Upper lobe of right lung (tissue), 1 donor: Measurements from ENCODE around the gene GPC2. TPM values are rescaled to one million over a fixed set of nuclear protein-coding genes. Genes with fewer than 3 reads are reported as not detected.

Experiments used
- ATAC-seq: fragments of 200-7000 bp; cut with Tn5 transposase; one replicate; pipeline ENCODE4 v1.9.1; 2020; ENCODE audit warnings: mild to moderate bottlenecking, moderate library complexity
- DNase-seq: peaks from one replicate; pipeline ENCODE4 v3.0.0-alpha.2; 2020
- H3K27ac ChIP-seq: fragments of 200-600 bp; one replicate; pipeline ENCODE4 v1.8.0; 2022
- H3K27me3 ChIP-seq: fragments of 200-600 bp; one replicate; pipeline ENCODE4 v1.8.0; 2022; ENCODE audit warnings: mild to moderate bottlenecking
- H3K36me3 ChIP-seq: fragments of 200-600 bp; one replicate; pipeline ENCODE4 v1.8.0; 2022
- H3K4me1 ChIP-seq: fragments of 200-600 bp; one replicate; pipeline ENCODE4 v1.8.0; 2022
- H3K4me3 ChIP-seq: fragments of 200-600 bp; one replicate; pipeline ENCODE4 v1.8.0; 2022; ENCODE audit warnings: mild to moderate bottlenecking
- H3K9me3 ChIP-seq: fragments of 200-600 bp; one replicate; pipeline ENCODE4 v1.8.0; 2022
- intact Hi-C: fragments of 100-400 bp; cut with DNase I; formaldehyde crosslinking; loops from one replicate; pipeline ENCODE4 v1.11.0; 2022
- total RNA-seq: library from RNA; stranded (reverse); fragmentation: NEBNext Ultra II Directional; extraction: Animal tissue kit (Norgen Biotek cat#: 25700); gene quantifications from one replicate; pipeline ENCODE4 v1.2.1, GENCODE V29; 2021
- TF ChIP-seq, protein P1 (sequence below): fragments of 200-600 bp; IDR thresholded peaks from one replicate; pipeline ENCODE4 v1.8.0; 2022; ENCODE audit warnings: antibody characterized with exemption
- donor health status: DM: no; HTN: yes; CAD: no; lungs with severe emphysema.

The GPC2 gene
- total RNA-seq, 1 donor from 2014 or later = 0.49 TPM

GRCh38 chr7:100166317-100166940 is 10.8 kb downstream of the GPC2 start:
- H3K27ac ChIP-seq = no peak overlapping the region
- peak; percentile 53 for DNase-seq
- TF ChIP-seq, protein P1, sequence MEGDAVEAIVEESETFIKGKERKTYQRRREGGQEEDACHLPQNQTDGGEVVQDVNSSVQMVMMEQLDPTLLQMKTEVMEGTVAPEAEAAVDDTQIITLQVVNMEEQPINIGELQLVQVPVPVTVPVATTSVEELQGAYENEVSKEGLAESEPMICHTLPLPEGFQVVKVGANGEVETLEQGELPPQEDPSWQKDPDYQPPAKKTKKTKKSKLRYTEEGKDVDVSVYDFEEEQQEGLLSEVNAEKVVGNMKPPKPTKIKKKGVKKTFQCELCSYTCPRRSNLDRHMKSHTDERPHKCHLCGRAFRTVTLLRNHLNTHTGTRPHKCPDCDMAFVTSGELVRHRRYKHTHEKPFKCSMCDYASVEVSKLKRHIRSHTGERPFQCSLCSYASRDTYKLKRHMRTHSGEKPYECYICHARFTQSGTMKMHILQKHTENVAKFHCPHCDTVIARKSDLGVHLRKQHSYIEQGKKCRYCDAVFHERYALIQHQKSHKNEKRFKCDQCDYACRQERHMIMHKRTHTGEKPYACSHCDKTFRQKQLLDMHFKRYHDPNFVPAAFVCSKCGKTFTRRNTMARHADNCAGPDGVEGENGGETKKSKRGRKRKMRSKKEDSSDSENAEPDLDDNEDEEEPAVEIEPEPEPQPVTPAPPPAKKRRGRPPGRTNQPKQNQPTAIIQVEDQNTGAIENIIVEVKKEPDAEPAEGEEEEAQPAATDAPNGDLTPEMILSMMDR = no peak
- H3K9me3 ChIP-seq = no peaks in the 10 kb centered on the region
- no peak for ATAC-seq
- intact Hi-C loops = no loop called here
- peaks cover under 1% of the 10 kb centered on the region for H3K27me3 ChIP-seq
- no peak overlapping the region for H3K4me3 ChIP-seq
- H3K4me1 ChIP-seq = peaks cover 7% of the 10 kb centered on the region
- H3K36me3 ChIP-seq = no peaks in the 10 kb centered on the region

DNA sequence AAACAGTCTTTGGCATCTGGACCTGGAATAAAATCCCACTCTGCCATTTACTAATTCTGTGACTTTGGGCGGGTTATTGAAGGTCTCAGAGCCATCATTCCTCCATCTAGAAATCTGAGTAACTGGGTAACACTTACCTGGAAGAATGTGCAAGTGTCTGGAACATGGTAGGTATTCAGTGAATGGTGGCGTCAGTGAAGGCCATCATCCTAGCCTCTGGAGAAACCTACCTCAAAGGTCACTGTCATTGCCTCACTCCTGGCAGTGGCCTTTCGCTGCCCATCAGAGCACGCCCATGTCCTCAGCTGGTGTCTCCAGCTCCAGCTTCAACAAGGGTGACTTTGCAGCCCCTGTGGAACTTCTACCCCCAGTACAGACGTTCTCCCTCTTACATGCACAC is 13.3 kb downstream of the GPC2 start:
- intact Hi-C loops = no loop called here
- DNase-seq (no peak), ATAC-seq (no peak)
- H3K4me1 ChIP-seq = peaks cover 6% of the 10 kb centered on the region
- H3K36me3 ChIP-seq = no peaks in the 10 kb centered on the region
- H3K9me3 ChIP-seq = no peaks in the 10 kb centered on the region
- H3K4me3 ChIP-seq = no peak overlapping the region
- no peak overlapping the region for H3K27ac ChIP-seq
- TF ChIP-seq, protein P1 = no peak
- H3K27me3 ChIP-seq = no peaks in the 10 kb centered on the region

DNA sequence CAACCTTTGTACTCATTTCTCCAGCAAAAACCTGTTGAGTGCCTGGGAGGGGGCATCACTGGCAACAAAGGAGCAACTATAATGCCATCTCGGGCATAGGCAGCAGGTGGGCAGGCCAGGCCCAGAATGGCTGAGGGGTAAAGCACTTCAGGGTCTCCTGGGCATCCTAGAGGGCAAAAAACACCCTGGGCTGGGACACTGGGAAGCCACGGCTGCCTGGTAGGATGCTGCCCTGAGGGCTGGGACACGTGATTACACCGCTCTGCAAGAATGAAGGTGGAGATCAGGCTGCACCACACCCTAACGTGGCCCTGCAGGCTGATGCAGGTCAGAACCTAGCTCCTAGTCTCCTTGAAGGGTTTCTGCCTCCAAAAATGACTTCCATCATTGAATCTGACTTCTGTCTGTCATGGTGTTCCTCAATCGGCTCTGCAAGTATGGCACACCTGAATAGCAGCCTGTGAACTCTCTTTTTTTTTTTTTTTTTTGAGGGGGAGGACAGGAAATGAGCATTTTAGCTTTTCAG is 14.1 kb downstream of the GPC2 start:
- TF ChIP-seq, protein P1 = no peak
- intact Hi-C loops = no loop called here
- no peak overlapping the region for H3K4me3 ChIP-seq
- no peaks in the 10 kb centered on the region for H3K36me3 ChIP-seq
- peaks cover 4% of the 10 kb centered on the region for H3K4me1 ChIP-seq
- H3K27me3 ChIP-seq = no peaks in the 10 kb centered on the region
- no peak overlapping the region for H3K27ac ChIP-seq
- ATAC-seq (no peak), DNase-seq (no peak)
- H3K9me3 ChIP-seq = no peaks in the 10 kb centered on the region

DNA sequence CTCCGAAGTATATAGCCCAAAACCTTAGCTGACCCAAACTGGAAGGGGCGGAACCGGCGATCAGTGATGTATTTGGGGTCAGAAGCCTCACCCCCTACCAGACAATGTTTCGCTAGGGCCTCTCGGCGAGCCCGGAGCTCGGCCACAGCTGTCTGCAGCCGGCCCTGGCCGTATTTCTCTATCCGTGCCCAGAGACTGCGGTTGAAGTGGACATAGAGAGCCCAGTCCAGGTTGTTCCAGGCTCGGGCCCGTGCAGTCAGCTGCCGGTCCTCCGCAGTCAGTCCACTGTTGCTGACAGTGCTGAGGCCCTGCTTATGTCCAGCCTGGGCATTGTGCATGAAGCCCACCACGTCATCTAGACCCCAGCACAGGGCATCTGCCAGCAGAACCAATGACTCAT is 17.1 kb downstream of the GPC2 start:
- peaks cover 18% of the 10 kb centered on the region for H3K36me3 ChIP-seq
- DNase-seq (no peak), ATAC-seq (no peak)
- no peaks in the 10 kb centered on the region for H3K9me3 ChIP-seq
- H3K4me3 ChIP-seq = no peak overlapping the region
- peaks cover 12% of the 10 kb centered on the region for H3K4me1 ChIP-seq
- H3K27ac ChIP-seq = no peak overlapping the region
- intact Hi-C loops = no loop called here
- TF ChIP-seq, protein P1 = no peak
- no peaks in the 10 kb centered on the region for H3K27me3 ChIP-seq

DNA sequence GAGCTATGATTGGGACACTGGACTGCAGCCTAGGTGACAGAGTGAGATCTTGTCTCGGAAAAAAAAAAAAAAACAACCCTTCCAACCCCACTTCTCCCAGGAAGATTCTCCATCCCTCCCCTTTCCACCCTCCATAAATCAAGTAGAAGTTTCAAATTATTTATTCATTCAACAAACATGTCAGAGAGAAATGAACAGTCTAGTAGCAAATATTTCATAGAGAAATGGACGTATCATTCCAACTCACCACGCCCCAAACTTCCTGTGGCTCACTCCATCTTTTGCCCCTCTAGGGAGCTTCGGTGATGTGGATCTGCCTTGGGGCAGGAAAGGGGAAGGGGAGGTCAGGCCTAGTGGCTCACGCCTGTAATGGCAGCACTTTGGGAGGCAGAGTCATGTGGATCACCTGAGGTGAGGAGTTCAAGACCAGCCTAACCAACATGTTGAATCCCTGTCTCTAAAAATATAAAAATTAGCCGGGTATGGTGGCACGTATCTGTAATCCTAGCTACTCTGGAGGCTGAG is 18.0 kb downstream of the GPC2 start:
- no peaks in the 10 kb centered on the region for H3K9me3 ChIP-seq
- ATAC-seq = no peak
- no peak for DNase-seq
- H3K4me1 ChIP-seq = peaks cover 12% of the 10 kb centered on the region
- TF ChIP-seq, protein P1 = no peak
- peak overlapping the region; percentile 85 for H3K27ac ChIP-seq
- peak overlapping the region; percentile 98 for H3K4me3 ChIP-seq
- intact Hi-C loops = no loop called here
- H3K27me3 ChIP-seq = no peaks in the 10 kb centered on the region
- peaks cover 25% of the 10 kb centered on the region for H3K36me3 ChIP-seq
